Osteocyte (in vitro differentiated cells): ENCODE measurements around the gene TTYH3. TPM values are rescaled to one million over a fixed set of nuclear protein-coding genes. Genes with fewer than 3 reads are reported as not detected.

Experiments used
- DNase-seq: peaks from one replicate; pipeline ENCODE4 v3.0.0; 2021; ENCODE audit warnings: mixed read lengths; ENCODE audit not compliant: unreplicated experiment; ENCODE audit errors: extremely low spot score
- H3K27ac Mint-ChIP-seq: one replicate; pipeline ENCODE4 v1.8.0; 2021; ENCODE audit warnings: mild to moderate bottlenecking, mixed read lengths; ENCODE audit not compliant: unreplicated experiment
- H3K27me3 Mint-ChIP-seq: one replicate; pipeline ENCODE4 v1.8.0; 2021; ENCODE audit warnings: mixed read lengths; ENCODE audit not compliant: unreplicated experiment
- H3K36me3 Mint-ChIP-seq: one replicate; pipeline ENCODE4 v1.8.0; 2021; ENCODE audit warnings: mixed read lengths; ENCODE audit not compliant: unreplicated experiment
- H3K4me1 Mint-ChIP-seq: one replicate; pipeline ENCODE4 v1.8.0; 2021; ENCODE audit warnings: mixed read lengths; ENCODE audit not compliant: unreplicated experiment
- H3K4me3 Mint-ChIP-seq: one replicate; pipeline ENCODE4 v1.8.0; 2021; ENCODE audit warnings: mild to moderate bottlenecking, moderate library complexity, mixed read lengths; ENCODE audit not compliant: unreplicated experiment
- H3K9me3 Mint-ChIP-seq: one replicate; pipeline ENCODE4 v1.8.0; 2021; ENCODE audit warnings: mixed read lengths; ENCODE audit not compliant: unreplicated experiment
- total RNA-seq: library from RNA; stranded (reverse); gene quantifications from 2 replicates; pipeline ENCODE4 v1.2.1, GENCODE V29; 2021
- TF ChIP-seq, protein P1 (sequence below): fragments of 200-600 bp; sonication (generic); IDR thresholded peaks from 2 replicates; pipeline ENCODE4 v1.5.0; 2021; ENCODE audit warnings: antibody characterized with exemption, mild to moderate bottlenecking, moderate library complexity

The TTYH3 gene
- total RNA-seq, 1 donor from 2014 or later = 376 TPM

- H3K4me1 Mint-ChIP-seq = peaks cover 36% of the 10 kb centered on the region
- H3K27ac Mint-ChIP-seq = no peak overlapping the region
- no peak overlapping the region for H3K4me3 Mint-ChIP-seq
- TF ChIP-seq, protein P1, sequence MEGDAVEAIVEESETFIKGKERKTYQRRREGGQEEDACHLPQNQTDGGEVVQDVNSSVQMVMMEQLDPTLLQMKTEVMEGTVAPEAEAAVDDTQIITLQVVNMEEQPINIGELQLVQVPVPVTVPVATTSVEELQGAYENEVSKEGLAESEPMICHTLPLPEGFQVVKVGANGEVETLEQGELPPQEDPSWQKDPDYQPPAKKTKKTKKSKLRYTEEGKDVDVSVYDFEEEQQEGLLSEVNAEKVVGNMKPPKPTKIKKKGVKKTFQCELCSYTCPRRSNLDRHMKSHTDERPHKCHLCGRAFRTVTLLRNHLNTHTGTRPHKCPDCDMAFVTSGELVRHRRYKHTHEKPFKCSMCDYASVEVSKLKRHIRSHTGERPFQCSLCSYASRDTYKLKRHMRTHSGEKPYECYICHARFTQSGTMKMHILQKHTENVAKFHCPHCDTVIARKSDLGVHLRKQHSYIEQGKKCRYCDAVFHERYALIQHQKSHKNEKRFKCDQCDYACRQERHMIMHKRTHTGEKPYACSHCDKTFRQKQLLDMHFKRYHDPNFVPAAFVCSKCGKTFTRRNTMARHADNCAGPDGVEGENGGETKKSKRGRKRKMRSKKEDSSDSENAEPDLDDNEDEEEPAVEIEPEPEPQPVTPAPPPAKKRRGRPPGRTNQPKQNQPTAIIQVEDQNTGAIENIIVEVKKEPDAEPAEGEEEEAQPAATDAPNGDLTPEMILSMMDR = no peak
- H3K9me3 Mint-ChIP-seq = no peaks in the 10 kb centered on the region
- DNase-seq = no peak
- no peaks in the 10 kb centered on the region for H3K27me3 Mint-ChIP-seq
- H3K36me3 Mint-ChIP-seq = no peaks in the 10 kb centered on the region
Observed at GRCh38 chr7:2610466-2610865, 21.3 kb upstream of the TTYH3 start.

GRCh38 chr7:2610898-2611297 lies 20.9 kb upstream of the TTYH3 start:
- Mint-ChIP-seq H3K9me3 (no peaks in the 10 kb centered on the region), H3K27ac (no peak overlapping the region), H3K27me3 (no peaks in the 10 kb centered on the region), H3K4me3 (no peak overlapping the region), H3K36me3 (no peaks in the 10 kb centered on the region), H3K4me1 (peaks cover 36% of the 10 kb centered on the region)
- TF ChIP-seq, protein P1 = no peak
- no peak for DNase-seq

- H3K4me3 Mint-ChIP-seq = no peak overlapping the region
- H3K4me1 Mint-ChIP-seq = peaks cover 36% of the 10 kb centered on the region
- no peak for DNase-seq
- TF ChIP-seq, protein P1 = no peak
- no peaks in the 10 kb centered on the region for H3K9me3 Mint-ChIP-seq
- no peaks in the 10 kb centered on the region for H3K36me3 Mint-ChIP-seq
- H3K27ac Mint-ChIP-seq = no peak overlapping the region
- H3K27me3 Mint-ChIP-seq = no peaks in the 10 kb centered on the region
Observed at GRCh38 chr7:2611401-2611800, 20.4 kb upstream of the TTYH3 start.

DNA sequence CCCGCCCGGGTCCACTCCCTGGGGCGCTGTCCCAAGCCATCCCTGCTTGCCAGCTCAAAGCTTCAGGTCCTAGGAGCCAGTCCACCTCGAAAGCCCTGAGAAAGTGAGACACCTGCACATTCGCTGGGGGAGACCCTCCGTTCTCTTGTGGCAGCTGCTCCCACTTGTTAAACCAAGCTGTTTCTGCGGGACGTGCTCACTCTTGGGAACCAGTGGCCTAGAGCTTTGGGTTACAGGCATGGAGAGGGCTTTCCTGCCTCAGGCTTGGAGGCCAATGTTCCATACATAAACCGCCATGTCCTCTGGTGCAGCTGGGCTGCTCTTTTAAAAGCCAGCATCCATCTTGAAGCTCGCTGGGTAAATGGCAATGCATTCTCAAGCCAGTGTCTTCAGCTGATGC lies 19.9 kb upstream of the TTYH3 start:
- no peak overlapping the region for H3K27ac Mint-ChIP-seq
- H3K27me3 Mint-ChIP-seq = no peaks in the 10 kb centered on the region
- DNase-seq = no peak

DNA sequence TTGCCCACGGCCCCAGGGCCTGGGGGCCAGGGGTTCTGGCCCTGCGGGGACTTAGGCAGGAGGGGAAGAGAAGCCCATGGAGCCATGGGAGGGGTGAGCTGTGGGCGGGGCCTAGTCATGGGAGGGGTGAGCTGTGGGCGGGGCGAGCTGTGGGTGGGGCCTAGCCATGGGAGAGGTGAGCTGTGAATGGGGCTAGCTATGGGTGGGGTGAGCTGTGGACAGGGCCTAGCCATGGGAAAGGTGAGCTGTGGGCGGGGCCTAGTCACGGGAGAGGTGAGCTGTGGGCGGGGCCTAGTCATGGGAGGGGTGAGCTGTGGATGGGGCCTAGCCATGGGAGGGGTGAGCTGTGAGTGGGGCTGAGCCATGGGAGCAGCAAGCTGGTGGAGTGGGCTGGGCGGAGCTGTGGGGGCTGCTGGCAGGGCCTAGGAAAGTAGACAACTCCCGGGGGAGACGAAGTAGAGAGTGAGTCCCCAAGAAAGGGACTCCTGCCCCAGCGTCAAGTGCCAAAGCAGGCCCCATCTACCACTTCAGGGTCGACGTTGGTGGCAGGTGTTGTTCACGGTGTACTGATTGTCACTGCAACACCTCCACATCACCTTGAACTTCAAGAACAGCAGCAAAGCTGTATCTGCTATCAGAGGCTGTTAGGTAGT lies 19.2 kb upstream of the TTYH3 start:
- TF ChIP-seq, protein P1 = no peak
- no peaks in the 10 kb centered on the region for H3K36me3 Mint-ChIP-seq
- no peak overlapping the region for H3K27ac Mint-ChIP-seq
- no peaks in the 10 kb centered on the region for H3K9me3 Mint-ChIP-seq
- H3K27me3 Mint-ChIP-seq = no peaks in the 10 kb centered on the region
- DNase-seq = no peak
- H3K4me1 Mint-ChIP-seq = peaks cover 33% of the 10 kb centered on the region
- H3K4me3 Mint-ChIP-seq = no peak overlapping the region

More for the DNA sequence above, 19.9 kb upstream of the TTYH3 start:
- Mint-ChIP-seq H3K9me3 (no peaks in the 10 kb centered on the region), H3K4me3 (no peak overlapping the region), H3K4me1 (peaks cover 36% of the 10 kb centered on the region), H3K36me3 (no peaks in the 10 kb centered on the region)
- TF ChIP-seq, protein P1 = no peak
